ENCODE results near the gene LRRC4.

Gene LRRC4

GRCh38 chr7:128003787-128004186 lies 27.4 kb downstream of the LRRC4 start:
- H3K36me3 ChIP-seq, result no peaks in the 10 kb centered on the region
- no peak overlapping the region for H3K27ac ChIP-seq
- no peaks in the 10 kb centered on the region for H3K27me3 ChIP-seq
- DNase-seq, result no peak
- no peaks in the 10 kb centered on the region for H3K4me1 ChIP-seq
- intact Hi-C loops (cut with DNase I; ENCODE audit: low total_unique reads), result no loop called here
- no peak for TF ChIP-seq CTCF (IDR thresholded peaks at IDR 0.05)
- no peaks in the 10 kb centered on the region for H3K9me3 ChIP-seq
- no peak overlapping the region for H3K4me3 ChIP-seq

- TF ChIP-seq CTCF (IDR thresholded peaks at IDR 0.05), result no peak
- intact Hi-C loops (cut with DNase I; ENCODE audit: low total_unique reads), result no loop called here
- H3K27me3 ChIP-seq, result no peaks in the 10 kb centered on the region
- no peaks in the 10 kb centered on the region for H3K9me3 ChIP-seq
- no peaks in the 10 kb centered on the region for H3K4me1 ChIP-seq
- no peak overlapping the region for H3K27ac ChIP-seq
- H3K4me3 ChIP-seq, result no peak overlapping the region
- no peak for DNase-seq
- no peaks in the 10 kb centered on the region for H3K36me3 ChIP-seq
These were observed 28.1 kb downstream of the LRRC4 start for GRCh38 chr7:128003167-128003566.

- no peak for DNase-seq
- intact Hi-C loops (cut with DNase I; ENCODE audit: low total_unique reads), result no loop called here
- H3K27ac ChIP-seq, result no peak overlapping the region
- H3K4me1 ChIP-seq, result peaks cover 0 to 6% (median 2%) of the 10 kb centered on the region in 4 donors
- no peaks in the 10 kb centered on the region for H3K9me3 ChIP-seq
- no peak overlapping the region for H3K4me3 ChIP-seq
- no peaks in the 10 kb centered on the region for H3K27me3 ChIP-seq
- no peaks in the 10 kb centered on the region for H3K36me3 ChIP-seq
- TF ChIP-seq CTCF (IDR thresholded peaks at IDR 0.05), result no peak
These were observed 30.4 kb downstream of the LRRC4 start for GRCh38 chr7:128000854-128001265.

GRCh38 chr7:128000048-128000447 lies 31.2 kb downstream of the LRRC4 start:
- no peaks in the 10 kb centered on the region for H3K27me3 ChIP-seq
- H3K27ac ChIP-seq, result no peak overlapping the region

GRCh38 chr7:127998671-127999070 lies 32.6 kb downstream of the LRRC4 start:
- intact Hi-C loops (cut with DNase I; ENCODE audit: low total_unique reads), result no loop called here
- no peak for TF ChIP-seq CTCF (IDR thresholded peaks at IDR 0.05)
- no peak for DNase-seq
- H3K27me3 ChIP-seq, result no peaks in the 10 kb centered on the region
- H3K4me3 ChIP-seq, result no peak overlapping the region
- peaks cover 0 to 20% (median 7%) of the 10 kb centered on the region in 4 donors for H3K4me1 ChIP-seq
- H3K36me3 ChIP-seq, result peaks cover 0 to 1% (median 0%) of the 10 kb centered on the region in 3 donors
- no peak overlapping the region for H3K27ac ChIP-seq
- H3K9me3 ChIP-seq, result no peaks in the 10 kb centered on the region

More at GRCh38 chr7:128000048-128000447, 31.2 kb downstream of the LRRC4 start:
- no peak for TF ChIP-seq CTCF (IDR thresholded peaks at IDR 0.05)
- no peak for DNase-seq
- H3K36me3 ChIP-seq, result no peaks in the 10 kb centered on the region
- no peaks in the 10 kb centered on the region for H3K9me3 ChIP-seq
- H3K4me3 ChIP-seq, result no peak overlapping the region
- peaks cover 0 to 14% (median 5%) of the 10 kb centered on the region in 4 donors for H3K4me1 ChIP-seq
- intact Hi-C loops (cut with DNase I; ENCODE audit: low total_unique reads), result no loop called here
